GM23338 (cell line): ENCODE data around the gene SIVA1.

ENCODE experiments used
- CREB1 ChIP-seq: fragments of 250-450 bp; sonication (Bioruptor Pico); IDR thresholded peaks from 2 replicates; pipeline ENCODE4 v1.5.0; 2020; ENCODE audit warnings: low read depth, mild to moderate bottlenecking, moderate library complexity
- CTCF ChIP-seq, 2 experiments: fragments of 200-600 bp in 1 of 2; sonication (generic) in 1 of 2; conservative IDR thresholded peaks; 2 replicates each; pipeline versions ENCODE4 v1.5.1 to v1.6.1; 2016 to 2017; ENCODE audit warnings: antibody characterized with exemption in 2 of 2, low read depth in 2 of 2, mild to moderate bottlenecking in 2 of 2, moderate library complexity in 1 of 2
- EZH2 ChIP-seq: fragments of 200-600 bp; sonication (generic); IDR thresholded peaks from one replicate; pipeline ENCODE4 v1.8.0; 2017; ENCODE audit warnings: antibody characterized with exemption, mild to moderate bottlenecking, low read depth; ENCODE audit not compliant: unreplicated experiment
- EZH2phosphoT487 ChIP-seq: fragments of 200-600 bp; sonication (generic); IDR thresholded peaks from one replicate; pipeline ENCODE4 v1.8.1; 2018; ENCODE audit warnings: antibody characterized with exemption; ENCODE audit not compliant: unreplicated experiment
- JUNB ChIP-seq: IDR thresholded peaks from one replicate; pipeline ENCODE4 v1.6.1; 2016; ENCODE audit warnings: antibody characterized with exemption; ENCODE audit not compliant: unreplicated experiment
- POLR2AphosphoS5 ChIP-seq: IDR thresholded peaks from 2 replicates; pipeline ENCODE4 v1.6.1; 2016; ENCODE audit warnings: antibody characterized with exemption, low read depth
- REST ChIP-seq: IDR thresholded peaks from one replicate; pipeline ENCODE4 v1.6.1; 2018; ENCODE audit warnings: antibody characterized with exemption; ENCODE audit not compliant: unreplicated experiment
- ZNF114 ChIP-seq: fragments of 250-450 bp; sonication (Bioruptor Pico); IDR thresholded peaks from 2 replicates; pipeline ENCODE4 v1.5.0; 2020; ENCODE audit warnings: mild to moderate bottlenecking, moderate library complexity
- ZNF462 ChIP-seq: fragments of 250-450 bp; sonication (Bioruptor Pico); IDR thresholded peaks from 2 replicates; pipeline ENCODE4 v1.5.0; 2020; ENCODE audit warnings: mild to moderate bottlenecking, moderate library complexity

GRCh38 chr14:104724407-104724980, 28.5 kb upstream of the SIVA1 start:
- TF ChIP-seq CTCF (conservative IDR thresholded peaks at IDR 0.05; ENCODE audit: low read depth in 2 of 2) = no peak
- no peak for TF ChIP-seq POLR2AphosphoS5
- TF ChIP-seq EZH2 = no peak
- TF ChIP-seq REST = no peak
- TF ChIP-seq EZH2phosphoT487 = no peak
- no peak for TF ChIP-seq CREB1 (CRISPR knock-in tag)
- no peak for TF ChIP-seq JUNB
- no peak for TF ChIP-seq ZNF114 (CRISPR knock-in tag)
- no peak for TF ChIP-seq ZNF462 (CRISPR knock-in tag)
